Thoracic aorta endothelial cell (primary cell): Measurements from ENCODE around the gene RGS1. TPM values are rescaled to one million over a fixed set of nuclear protein-coding genes. Genes with fewer than 3 reads are reported as not detected.

ENCODE experiments used
- total RNA-seq: library from RNA; depleted of rRNA; stranded (reverse); fragments of >200 nt; gene quantifications from 2 replicates; pipeline ENCODE4 v1.2.3, GENCODE V29; 2012

RGS1 gene
- not detected in 2 replicates for total RNA-seq

GRCh38 chr1:192575499-192576189 is at the start of gene RGS1:
Gene RGS1 (plus strand): TSS chr1:192575773. CDS start chr1:192575793, 20 bp downstream.

Other genes with a start within 250 kb of the RGS1 start
- not detected in 2 replicates for gene RGS13, start 60.4 kb downstream of the RGS1 start, total RNA-seq
- gene RGS2, start 233.3 kb downstream of the RGS1 start, total RNA-seq: 10.1 and 14.4 TPM in 2 replicates